Thymus (tissue), 11 donors: ENCODE data around the gene CD300E. TPM values are rescaled to one million over a fixed set of nuclear protein-coding genes. Genes with fewer than 3 reads are reported as not detected.

ENCODE experiments used
- DNase-seq, 9 donors: peaks; one replicate each; pipeline ENCODE4 v3.0.0-alpha.2; 2013; ENCODE audit warnings: low spot score in 9 of 9, low read depth in 6 of 9, missing footprints in 1 of 9
- H3K27ac ChIP-seq, 2 donors: one replicate each; pipeline ENCODE4 v1.5.1; 2013; ENCODE audit warnings: control low read depth in 1 of 2, low read depth in 1 of 2, low read length in 1 of 2, mild to moderate bottlenecking in 1 of 2, moderate library complexity in 1 of 2
- H3K27me3 ChIP-seq, 2 donors: one replicate each; pipeline ENCODE4 v1.5.1; 2013; ENCODE audit warnings: low read length in 1 of 2; ENCODE audit not compliant: control insufficient read depth in 2 of 2, insufficient read depth in 1 of 2
- H3K36me3 ChIP-seq, 2 donors: one replicate each; pipeline ENCODE4 v1.5.1; 2013; ENCODE audit warnings: low read length in 1 of 2, mild to moderate bottlenecking in 1 of 2, moderate library complexity in 1 of 2; ENCODE audit not compliant: control insufficient read depth in 2 of 2, insufficient read depth in 2 of 2
- H3K4me1 ChIP-seq, 2 donors: one replicate each; pipeline ENCODE4 v1.5.1; 2013; ENCODE audit warnings: low read length in 2 of 2; ENCODE audit not compliant: control insufficient read depth in 2 of 2, insufficient read depth in 2 of 2
- H3K4me3 ChIP-seq, 2 donors: one replicate each; pipeline ENCODE4 v1.5.1; 2013; ENCODE audit warnings: low read length in 2 of 2, control low read depth in 1 of 2, mild to moderate bottlenecking in 1 of 2
- H3K9me3 ChIP-seq, 2 donors: one replicate each; pipeline ENCODE4 v1.5.1; 2013; ENCODE audit warnings: low read length in 1 of 2, mild to moderate bottlenecking in 1 of 2; ENCODE audit not compliant: control insufficient read depth in 2 of 2, insufficient read depth in 1 of 2
- WGBS: extraction: QIAGEN DNeasy Blood & Tissue Kit; methylation state at CpG from one replicate; pipeline ENCODE4 v1.1.7; 2013; 5-methylcytosine and 5-hydroxymethylcytosine counted together
- polyA plus RNA-seq: library from polyadenylated mRNA; stranded (reverse); fragments of 200-250 nt; gene quantifications from one replicate; pipeline ENCODE4 v1.2.3, GENCODE V29; 2013
- total RNA-seq: library from RNA; stranded (reverse); fragments of 120-200 nt; gene quantifications from one replicate; pipeline ENCODE4 v1.2.4, GENCODE V29; 2013
- donor health status: healthy.

The CD300E gene
- total and polyA plus RNA-seq, 2 donors, result 0.33 to 4.0 TPM

- no peak overlapping the region for H3K27ac ChIP-seq
- no peak for DNase-seq
- H3K27me3 ChIP-seq, result peaks cover 0 to 12% of the 10 kb centered on the region in 2 donors
- no peaks in the 10 kb centered on the region for H3K36me3 ChIP-seq
- peaks cover 0 to 23% of the 10 kb centered on the region in 2 donors for H3K4me1 ChIP-seq
- WGBS, result 90% methylated on average over 8 of the region's 8 CpGs
- peaks cover 0 to 3% of the 10 kb centered on the region in 2 donors for H3K9me3 ChIP-seq
- no peak overlapping the region for H3K4me3 ChIP-seq
These were observed 17.5 kb downstream of the CD300E start for GRCh38 chr17:74606050-74606449.

- Histone ChIP-seq H3K4me3 (no peak overlapping the region), H3K9me3 (peaks cover 0 to 3% of the 10 kb centered on the region in 2 donors), H3K36me3 (no peaks in the 10 kb centered on the region), H3K4me1 (peaks cover 0 to 23% of the 10 kb centered on the region in 2 donors), H3K27ac (no peak overlapping the region), H3K27me3 (peaks cover 0 to 12% of the 10 kb centered on the region in 2 donors)
- 79% methylated on average over 10 of the region's 10 CpGs for WGBS
- no peak for DNase-seq
These were observed 18.2 kb downstream of the CD300E start for GRCh38 chr17:74605361-74605760.

- peaks cover 0 to 3% of the 10 kb centered on the region in 2 donors for H3K9me3 ChIP-seq
- H3K27ac ChIP-seq, result no peak overlapping the region
- H3K27me3 ChIP-seq, result peaks cover 0 to 12% of the 10 kb centered on the region in 2 donors
- H3K36me3 ChIP-seq, result no peaks in the 10 kb centered on the region
- no peak overlapping the region for H3K4me3 ChIP-seq
- no peak for DNase-seq
- H3K4me1 ChIP-seq, result peaks cover 0 to 23% of the 10 kb centered on the region in 2 donors
- 92% methylated on average over 10 of the region's 10 CpGs for WGBS
These were observed 18.8 kb downstream of the CD300E start for GRCh38 chr17:74604761-74605160.

GRCh38 chr17:74604200-74604599 lies 19.3 kb downstream of the CD300E start:
- DNase-seq, result no peak
- peaks cover 0 to 3% of the 10 kb centered on the region in 2 donors for H3K9me3 ChIP-seq
- no peak overlapping the region for H3K4me3 ChIP-seq
- 76% methylated on average over 6 of the region's 6 CpGs for WGBS
- peaks cover 0 to 23% of the 10 kb centered on the region in 2 donors for H3K4me1 ChIP-seq
- H3K36me3 ChIP-seq, result no peaks in the 10 kb centered on the region
- H3K27ac ChIP-seq, result no peak overlapping the region
- H3K27me3 ChIP-seq, result peaks cover 0 to 12% of the 10 kb centered on the region in 2 donors

GRCh38 chr17:74603746-74604145 lies 19.8 kb downstream of the CD300E start:
- WGBS, result 89% methylated on average over 5 of the region's 5 CpGs
- Histone ChIP-seq H3K36me3 (no peaks in the 10 kb centered on the region), H3K4me1 (peaks cover 0 to 28% of the 10 kb centered on the region in 2 donors), H3K27me3 (peaks cover 0 to 12% of the 10 kb centered on the region in 2 donors), H3K9me3 (peaks cover 0 to 3% of the 10 kb centered on the region in 2 donors), H3K4me3 (no peak overlapping the region), H3K27ac (no peak overlapping the region)
- DNase-seq, result no peak

GRCh38 chr17:74603037-74603635 lies 20.4 kb downstream of the CD300E start:
- H3K4me3 ChIP-seq, result no peak overlapping the region
- H3K4me1 ChIP-seq, result peaks cover 0 to 31% of the 10 kb centered on the region in 2 donors
- WGBS, result 55% methylated on average over 6 of the region's 6 CpGs
- DNase-seq, result peak in 2 of 9 donors; percentile 19 to 52
- no peak overlapping the region for H3K27ac ChIP-seq
- H3K9me3 ChIP-seq, result peaks cover 0 to 3% of the 10 kb centered on the region in 2 donors
- H3K36me3 ChIP-seq, result no peaks in the 10 kb centered on the region
- H3K27me3 ChIP-seq, result peaks cover 0 to 10% of the 10 kb centered on the region in 2 donors

GRCh38 chr17:74601944-74602572 lies 21.5 kb downstream of the CD300E start:
- peak in 3 of 9 donors; percentile 4 to 25 (median 19) for DNase-seq
- peaks cover 0 to 31% of the 10 kb centered on the region in 2 donors for H3K4me1 ChIP-seq
- peaks cover 0 to 3% of the 10 kb centered on the region in 2 donors for H3K9me3 ChIP-seq
- 65% methylated on average over 12 of the region's 12 CpGs for WGBS
- H3K4me3 ChIP-seq, result no peak overlapping the region
- H3K27ac ChIP-seq, result no peak overlapping the region
- peaks cover 0 to 7% of the 10 kb centered on the region in 2 donors for H3K27me3 ChIP-seq
- H3K36me3 ChIP-seq, result no peaks in the 10 kb centered on the region

- Histone ChIP-seq H3K9me3 (peaks cover 0 to 3% of the 10 kb centered on the region in 2 donors), H3K27ac (no peak overlapping the region), H3K36me3 (no peaks in the 10 kb centered on the region), H3K4me1 (peaks cover 0 to 31% of the 10 kb centered on the region in 2 donors), H3K4me3 (no peak overlapping the region), H3K27me3 (peaks cover 0 to 5% of the 10 kb centered on the region in 2 donors)
- 26% methylated on average over 10 of the region's 10 CpGs for WGBS
- no peak for DNase-seq
These were observed 24.0 kb downstream of the CD300E start for GRCh38 chr17:74599448-74599939.

GRCh38 chr17:74599023-74599399 lies 24.5 kb downstream of the CD300E start:
- 2% methylated on average over 3 of the region's 3 CpGs for whole genome bisulfite sequencing
- DNase-seq, result no peak

More at GRCh38 chr17:74599023-74599399, 24.5 kb downstream of the CD300E start:
- Histone ChIP-seq H3K27me3 (peaks cover 0 to 3% of the 10 kb centered on the region in 2 donors), H3K27ac (no peak overlapping the region), H3K4me3 (no peak overlapping the region), H3K36me3 (no peaks in the 10 kb centered on the region), H3K4me1 (peaks cover 0 to 27% of the 10 kb centered on the region in 2 donors), H3K9me3 (peaks cover 0 to 3% of the 10 kb centered on the region in 2 donors)
